GM18951 (cell line): ENCODE measurements around the gene CGNL1.

Experiments
- POLR2A ChIP-seq: IDR thresholded peaks from 4 replicates; pipeline ENCODE4 v1.6.1; 2011; ENCODE audit warnings: mild to moderate bottlenecking; ENCODE audit not compliant: insufficient read length, insufficient read depth; ENCODE audit errors: extremely low read depth
- in situ Hi-C: fragments of 300-500 bp; cut with MboI; formaldehyde crosslinking; loops from one replicate; pipeline ENCODE4 v1.12.0; 2022; ENCODE audit warnings: low sequenced_read_pairs, mixed read lengths, inconsistent platforms; ENCODE audit not compliant: unreplicated experiment

The CGNL1 gene

GRCh38 chr15:57582090-57582489, 205.8 kb downstream of the CGNL1 start:
- in situ Hi-C loops: no loop called here
- TF ChIP-seq POLR2A: no peak

GRCh38 chr15:57583282-57583681, 207.0 kb downstream of the CGNL1 start:
- in situ Hi-C loops: no loop called here
- no peak for TF ChIP-seq POLR2A

- TF ChIP-seq POLR2A: no peak
- in situ Hi-C loops: no loop called here
These were observed 207.4 kb downstream of the CGNL1 start for GRCh38 chr15:57583720-57584119.

- no peak for TF ChIP-seq POLR2A
- in situ Hi-C loops: no loop called here
These were observed 210.5 kb downstream of the CGNL1 start for GRCh38 chr15:57586661-57587424.

- no peak for TF ChIP-seq POLR2A
- in situ Hi-C loops: no loop called here
These were observed 213.0 kb downstream of the CGNL1 start for GRCh38 chr15:57589281-57589680.

- in situ Hi-C loops: no loop called here
- no peak for TF ChIP-seq POLR2A
These were observed 213.4 kb downstream of the CGNL1 start for GRCh38 chr15:57589754-57590153.

- in situ Hi-C loops: no loop called here
- no peak for TF ChIP-seq POLR2A
These were observed 215.0 kb downstream of the CGNL1 start for GRCh38 chr15:57591237-57591821.

GRCh38 chr15:57591822-57592367, 215.6 kb downstream of the CGNL1 start, which contains the start of gene MYZAP:
Gene MYZAP (plus strand): TSS chr15:57591904. CDS start chr15:57592035, 131 bp downstream.
- no peak for TF ChIP-seq POLR2A
- in situ Hi-C loops: no loop called here

- in situ Hi-C loops: no loop called here
- TF ChIP-seq POLR2A: no peak
These were observed 216.1 kb downstream of the CGNL1 start for GRCh38 chr15:57592426-57592825.

GRCh38 chr15:57592836-57593420, 216.6 kb downstream of the CGNL1 start:
- in situ Hi-C loops: no loop called here
- TF ChIP-seq POLR2A: no peak

- in situ Hi-C loops: no loop called here
- TF ChIP-seq POLR2A: no peak
These were observed 218.2 kb downstream of the CGNL1 start for GRCh38 chr15:57594479-57594878.

GRCh38 chr15:57595011-57595866, 218.9 kb downstream of the CGNL1 start:
- no peak for TF ChIP-seq POLR2A
- in situ Hi-C loops: no loop called here
